ENCODE data around the gene USP20. TPM values are rescaled to one million over a fixed set of nuclear protein-coding genes. Genes with fewer than 3 reads are reported as not detected.

USP20 gene
- total RNA-seq, 1 donor from 2014 or later = 39.2 TPM

- Mint-ChIP-seq H3K4me1 (ENCODE audit: unreplicated experiment) (no peaks in the 10 kb centered on the region), H3K27me3 (no peaks in the 10 kb centered on the region), H3K27ac (no peak overlapping the region), H3K36me3 (peaks cover 12% of the 10 kb centered on the region), H3K9me3 (no peaks in the 10 kb centered on the region), H3K4me3 (no peak overlapping the region)
- DNase-seq (ENCODE audit: extremely low spot score, unreplicated experiment) = no peak
- TF ChIP-seq, protein P1, sequence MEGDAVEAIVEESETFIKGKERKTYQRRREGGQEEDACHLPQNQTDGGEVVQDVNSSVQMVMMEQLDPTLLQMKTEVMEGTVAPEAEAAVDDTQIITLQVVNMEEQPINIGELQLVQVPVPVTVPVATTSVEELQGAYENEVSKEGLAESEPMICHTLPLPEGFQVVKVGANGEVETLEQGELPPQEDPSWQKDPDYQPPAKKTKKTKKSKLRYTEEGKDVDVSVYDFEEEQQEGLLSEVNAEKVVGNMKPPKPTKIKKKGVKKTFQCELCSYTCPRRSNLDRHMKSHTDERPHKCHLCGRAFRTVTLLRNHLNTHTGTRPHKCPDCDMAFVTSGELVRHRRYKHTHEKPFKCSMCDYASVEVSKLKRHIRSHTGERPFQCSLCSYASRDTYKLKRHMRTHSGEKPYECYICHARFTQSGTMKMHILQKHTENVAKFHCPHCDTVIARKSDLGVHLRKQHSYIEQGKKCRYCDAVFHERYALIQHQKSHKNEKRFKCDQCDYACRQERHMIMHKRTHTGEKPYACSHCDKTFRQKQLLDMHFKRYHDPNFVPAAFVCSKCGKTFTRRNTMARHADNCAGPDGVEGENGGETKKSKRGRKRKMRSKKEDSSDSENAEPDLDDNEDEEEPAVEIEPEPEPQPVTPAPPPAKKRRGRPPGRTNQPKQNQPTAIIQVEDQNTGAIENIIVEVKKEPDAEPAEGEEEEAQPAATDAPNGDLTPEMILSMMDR (conservative IDR thresholded peaks at IDR 0.05) = no peak
These were observed 33.0 kb downstream of the USP20 start for GRCh38 chr9:129868023-129868871.

DNA sequence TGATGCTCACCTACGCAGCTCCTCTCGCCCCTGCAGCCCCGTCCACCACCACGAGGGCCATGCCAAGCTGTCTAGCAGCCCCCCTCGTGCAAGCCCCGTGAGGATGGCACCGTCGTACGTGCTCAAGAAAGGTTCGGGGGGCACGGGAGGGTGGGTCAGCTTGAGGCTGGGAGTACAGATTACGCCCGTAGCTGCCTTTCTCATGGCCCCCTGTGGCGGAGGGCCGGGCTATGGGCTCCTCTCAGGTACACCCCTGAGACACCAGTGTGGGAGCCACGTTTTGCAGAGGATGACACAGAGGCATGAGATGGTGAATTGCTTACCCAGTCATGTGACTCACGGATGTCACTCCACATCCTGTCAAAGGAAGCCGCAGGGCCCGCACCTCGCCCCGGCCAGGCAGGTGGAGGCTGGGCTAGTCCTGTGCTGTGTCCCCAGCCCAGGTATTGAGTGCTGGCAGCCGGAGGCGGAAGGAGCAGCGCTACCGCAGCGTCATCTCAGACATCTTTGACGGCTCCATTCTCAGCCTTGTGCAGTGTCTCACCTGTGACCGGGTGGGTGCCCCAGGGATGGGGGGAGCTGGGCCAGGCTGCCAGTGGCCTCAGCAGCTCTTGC lies 33.7 kb downstream of the USP20 start:
- H3K9me3 Mint-ChIP-seq = no peaks in the 10 kb centered on the region
- peaks cover 7% of the 10 kb centered on the region for H3K36me3 Mint-ChIP-seq
- H3K4me1 Mint-ChIP-seq (ENCODE audit: unreplicated experiment) = no peaks in the 10 kb centered on the region
- no peak overlapping the region for H3K27ac Mint-ChIP-seq
- no peak overlapping the region for H3K4me3 Mint-ChIP-seq
- TF ChIP-seq, protein P1 (conservative IDR thresholded peaks at IDR 0.05) = no peak
- no peaks in the 10 kb centered on the region for H3K27me3 Mint-ChIP-seq
- DNase-seq (ENCODE audit: extremely low spot score, unreplicated experiment) = no peak

DNA sequence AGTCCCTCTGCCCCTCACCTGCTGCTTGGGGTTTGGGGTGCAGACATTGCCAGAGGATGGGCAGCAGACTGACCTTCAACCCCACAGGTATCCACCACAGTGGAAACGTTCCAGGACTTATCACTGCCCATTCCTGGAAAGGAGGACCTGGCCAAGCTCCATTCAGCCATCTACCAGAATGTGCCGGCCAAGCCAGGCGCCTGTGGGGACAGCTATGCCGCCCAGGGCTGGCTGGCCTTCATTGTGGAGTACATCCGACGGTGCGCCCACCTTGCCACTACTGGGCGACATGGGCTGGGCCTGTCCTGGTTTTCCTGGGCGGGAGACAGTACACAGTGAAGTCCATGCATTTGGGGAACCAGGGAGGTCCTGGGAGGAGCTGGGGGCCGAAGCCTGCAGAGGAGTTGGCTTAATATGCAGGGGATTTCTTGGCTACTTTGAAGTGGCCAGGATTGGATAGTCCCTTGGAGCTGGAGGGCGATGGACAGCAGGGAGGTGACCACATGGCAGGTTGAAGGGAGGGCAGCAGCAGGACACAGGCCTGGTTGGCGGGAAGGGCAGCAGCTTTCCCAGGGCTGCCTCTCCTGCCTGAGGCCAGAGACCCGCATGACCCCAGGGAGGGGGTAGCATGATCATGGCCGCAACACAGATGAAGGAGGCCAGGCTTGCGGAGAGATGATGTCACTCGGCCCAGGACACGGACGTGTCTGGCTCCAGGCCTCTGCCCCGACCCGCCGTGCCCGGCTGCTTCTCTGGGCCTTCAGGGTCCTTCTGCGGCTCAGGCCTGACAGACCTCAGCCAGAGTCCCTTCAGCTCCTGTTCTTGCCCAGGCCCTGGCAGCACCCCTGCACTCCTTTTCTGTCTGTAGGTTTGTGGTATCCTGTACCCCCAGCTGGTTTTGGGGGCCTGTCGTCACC lies 34.6 kb downstream of the USP20 start:
- TF ChIP-seq, protein P1 (conservative IDR thresholded peaks at IDR 0.05) = no peak
- DNase-seq (ENCODE audit: extremely low spot score, unreplicated experiment) = no peak
- Mint-ChIP-seq H3K27me3 (no peaks in the 10 kb centered on the region), H3K4me1 (ENCODE audit: unreplicated experiment) (no peaks in the 10 kb centered on the region), H3K4me3 (no peak overlapping the region), H3K36me3 (peaks cover 9% of the 10 kb centered on the region), H3K9me3 (no peaks in the 10 kb centered on the region), H3K27ac (no peak overlapping the region)

DNA sequence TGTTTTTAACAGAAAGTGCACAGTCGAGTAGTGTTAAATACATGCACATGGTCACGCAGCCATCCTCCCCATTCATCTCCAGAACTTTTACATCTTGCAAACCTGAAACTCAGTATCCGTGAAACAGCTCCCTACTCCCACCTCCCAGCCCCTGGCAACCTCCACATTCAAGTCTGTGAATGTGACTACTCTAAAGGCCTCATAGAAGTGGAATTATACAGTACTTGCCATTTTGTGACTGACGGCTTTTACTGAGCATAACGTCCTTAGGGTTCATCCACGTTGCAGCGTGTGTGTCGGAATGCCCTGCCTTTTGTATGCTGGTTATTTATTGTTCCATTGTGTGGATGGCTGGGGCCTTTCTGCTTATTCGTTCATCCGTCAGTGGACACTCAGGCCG lies 35.8 kb downstream of the USP20 start:
- Mint-ChIP-seq H3K9me3 (no peaks in the 10 kb centered on the region), H3K27me3 (no peaks in the 10 kb centered on the region), H3K27ac (no peak overlapping the region), H3K4me1 (ENCODE audit: unreplicated experiment) (no peaks in the 10 kb centered on the region), H3K36me3 (peaks cover 8% of the 10 kb centered on the region), H3K4me3 (no peak overlapping the region)
- DNase-seq (ENCODE audit: extremely low spot score, unreplicated experiment) = no peak
- TF ChIP-seq, protein P1 (conservative IDR thresholded peaks at IDR 0.05) = no peak

- DNase-seq (ENCODE audit: extremely low spot score, unreplicated experiment) = no peak
- Mint-ChIP-seq H3K4me3 (no peak overlapping the region), H3K9me3 (no peaks in the 10 kb centered on the region), H3K36me3 (peaks cover 5% of the 10 kb centered on the region), H3K27ac (no peak overlapping the region), H3K27me3 (no peaks in the 10 kb centered on the region), H3K4me1 (ENCODE audit: unreplicated experiment) (no peaks in the 10 kb centered on the region)
- TF ChIP-seq, protein P1 (conservative IDR thresholded peaks at IDR 0.05) = no peak
These were observed 38.4 kb downstream of the USP20 start for GRCh38 chr9:129873563-129874190.
